HG03139 (cell line): ENCODE data around the gene GLTP.

Source experiments
- ATAC-seq: cut with Tn5 transposase; IDR thresholded peaks from one replicate; pipeline ENCODE4 v1.9.1; 2021; ENCODE audit not compliant: unreplicated experiment

GLTP gene

GRCh38 chr12:109803678-109804077 is 76.7 kb downstream of the GLTP start:
- ATAC-seq, result no peak

- no peak for ATAC-seq
Measured at GRCh38 chr12:109802828-109803227, 77.5 kb downstream of the GLTP start.
